Hepatocyte (in vitro differentiated cells): ENCODE measurements around the gene OBI1.

Experiments used
- CTCF ChIP-seq: fragments of 200-600 bp; sonication (generic); IDR thresholded peaks from 2 replicates; pipeline ENCODE4 v1.5.1; 2016; ENCODE audit warnings: antibody characterized with exemption, mild to moderate bottlenecking; ENCODE audit not compliant: poor library complexity
- EZH2 ChIP-seq: fragments of 200-600 bp; sonication (generic); IDR thresholded peaks from 2 replicates; pipeline ENCODE4 v1.6.1; 2016; ENCODE audit warnings: antibody characterized with exemption, mild to moderate bottlenecking, borderline replicate concordance

- TF ChIP-seq CTCF (no peak), EZH2 (no peak)
Measured at GRCh38 chr13:78638216-78638615, 20.7 kb downstream of the OBI1 start.
